ENCODE results near the gene CAMK2D.

DNA sequence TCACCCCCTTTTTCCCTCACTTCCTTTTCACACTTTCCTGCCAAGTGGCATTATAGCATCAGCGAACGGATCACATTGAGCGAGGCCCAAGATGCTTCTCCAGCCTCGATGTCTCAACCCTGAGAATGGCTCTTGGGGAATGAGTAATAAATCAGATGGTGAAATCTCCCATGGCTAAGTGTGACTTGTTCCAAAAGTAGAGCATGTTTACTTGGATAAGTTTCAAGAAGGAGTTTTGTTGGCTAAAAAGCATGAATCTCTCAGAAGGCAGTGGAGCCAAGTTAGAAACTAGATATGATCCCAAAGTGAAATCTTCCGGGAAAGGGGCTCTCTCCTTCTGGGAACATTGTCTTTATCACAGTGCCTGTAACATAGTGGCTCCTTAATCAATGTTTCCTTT is 316.3 kb downstream of the CAMK2D start:
- TF ChIP-seq, protein P1, sequence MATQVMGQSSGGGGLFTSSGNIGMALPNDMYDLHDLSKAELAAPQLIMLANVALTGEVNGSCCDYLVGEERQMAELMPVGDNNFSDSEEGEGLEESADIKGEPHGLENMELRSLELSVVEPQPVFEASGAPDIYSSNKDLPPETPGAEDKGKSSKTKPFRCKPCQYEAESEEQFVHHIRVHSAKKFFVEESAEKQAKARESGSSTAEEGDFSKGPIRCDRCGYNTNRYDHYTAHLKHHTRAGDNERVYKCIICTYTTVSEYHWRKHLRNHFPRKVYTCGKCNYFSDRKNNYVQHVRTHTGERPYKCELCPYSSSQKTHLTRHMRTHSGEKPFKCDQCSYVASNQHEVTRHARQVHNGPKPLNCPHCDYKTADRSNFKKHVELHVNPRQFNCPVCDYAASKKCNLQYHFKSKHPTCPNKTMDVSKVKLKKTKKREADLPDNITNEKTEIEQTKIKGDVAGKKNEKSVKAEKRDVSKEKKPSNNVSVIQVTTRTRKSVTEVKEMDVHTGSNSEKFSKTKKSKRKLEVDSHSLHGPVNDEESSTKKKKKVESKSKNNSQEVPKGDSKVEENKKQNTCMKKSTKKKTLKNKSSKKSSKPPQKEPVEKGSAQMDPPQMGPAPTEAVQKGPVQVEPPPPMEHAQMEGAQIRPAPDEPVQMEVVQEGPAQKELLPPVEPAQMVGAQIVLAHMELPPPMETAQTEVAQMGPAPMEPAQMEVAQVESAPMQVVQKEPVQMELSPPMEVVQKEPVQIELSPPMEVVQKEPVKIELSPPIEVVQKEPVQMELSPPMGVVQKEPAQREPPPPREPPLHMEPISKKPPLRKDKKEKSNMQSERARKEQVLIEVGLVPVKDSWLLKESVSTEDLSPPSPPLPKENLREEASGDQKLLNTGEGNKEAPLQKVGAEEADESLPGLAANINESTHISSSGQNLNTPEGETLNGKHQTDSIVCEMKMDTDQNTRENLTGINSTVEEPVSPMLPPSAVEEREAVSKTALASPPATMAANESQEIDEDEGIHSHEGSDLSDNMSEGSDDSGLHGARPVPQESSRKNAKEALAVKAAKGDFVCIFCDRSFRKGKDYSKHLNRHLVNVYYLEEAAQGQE (IDR thresholded peaks at IDR 0.05; ENCODE audit: unreplicated experiment) = no peak
- TF ChIP-seq, protein P2, sequence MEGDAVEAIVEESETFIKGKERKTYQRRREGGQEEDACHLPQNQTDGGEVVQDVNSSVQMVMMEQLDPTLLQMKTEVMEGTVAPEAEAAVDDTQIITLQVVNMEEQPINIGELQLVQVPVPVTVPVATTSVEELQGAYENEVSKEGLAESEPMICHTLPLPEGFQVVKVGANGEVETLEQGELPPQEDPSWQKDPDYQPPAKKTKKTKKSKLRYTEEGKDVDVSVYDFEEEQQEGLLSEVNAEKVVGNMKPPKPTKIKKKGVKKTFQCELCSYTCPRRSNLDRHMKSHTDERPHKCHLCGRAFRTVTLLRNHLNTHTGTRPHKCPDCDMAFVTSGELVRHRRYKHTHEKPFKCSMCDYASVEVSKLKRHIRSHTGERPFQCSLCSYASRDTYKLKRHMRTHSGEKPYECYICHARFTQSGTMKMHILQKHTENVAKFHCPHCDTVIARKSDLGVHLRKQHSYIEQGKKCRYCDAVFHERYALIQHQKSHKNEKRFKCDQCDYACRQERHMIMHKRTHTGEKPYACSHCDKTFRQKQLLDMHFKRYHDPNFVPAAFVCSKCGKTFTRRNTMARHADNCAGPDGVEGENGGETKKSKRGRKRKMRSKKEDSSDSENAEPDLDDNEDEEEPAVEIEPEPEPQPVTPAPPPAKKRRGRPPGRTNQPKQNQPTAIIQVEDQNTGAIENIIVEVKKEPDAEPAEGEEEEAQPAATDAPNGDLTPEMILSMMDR (conservative IDR thresholded peaks at IDR 0.05; ENCODE audit: low read depth in 2 of 2) = no peak
- no peak for TF ChIP-seq POLR2AphosphoS5 (IDR thresholded peaks at IDR 0.05; ENCODE audit: low read depth)
